ENCODE data around the gene SPZ1. TPM values are rescaled to one million over a fixed set of nuclear protein-coding genes. Genes with fewer than 3 reads are reported as not detected.

Gene SPZ1
- total and polyA plus RNA-seq, 10 of the 15 experiments (the other 5 are each of a cell fraction or from before 2014, with no cell fraction given): not detected

- Histone ChIP-seq H4K20me1 (ENCODE audit: control insufficient read depth, insufficient read depth) (no peaks in the 10 kb centered on the region), H3K79me2 (ENCODE audit: control insufficient read depth, insufficient read depth, low read length) (no peaks in the 10 kb centered on the region), H3K9me3 (replicated peaks; ENCODE audit: control insufficient read depth, insufficient read depth, low read length) (no peaks in the 10 kb centered on the region), H3K4me2 (ENCODE audit: control insufficient read depth, insufficient read depth) (no peak overlapping the region), H2AFZ (ENCODE audit: control insufficient read depth, low read depth, low read length) (no peak overlapping the region), H3K4me3 (no peak overlapping the region), H3K27ac (ENCODE audit: control insufficient read depth, insufficient read depth) (no peak overlapping the region), H3K9ac (ENCODE audit: control insufficient read depth, insufficient read depth, low read length) (no peak overlapping the region), H3K36me3 (ENCODE audit: control insufficient read depth in 2 of 2, insufficient read depth in 2 of 2, low read length in 1 of 2) (no peaks in the 10 kb centered on the region), H3K4me1 (ENCODE audit: control insufficient read depth, insufficient read depth, low read length) (no peaks in the 10 kb centered on the region), H3K27me3 (replicated peaks in 1 of 2; ENCODE audit: control insufficient read depth in 2 of 2, insufficient read depth in 2 of 2, low read length in 1 of 2) (no peaks in the 10 kb centered on the region)
- in situ Hi-C loops (cut with MboI): loop anchor here (10.0 kb wide), 1 partner anchor 329 kb away; no protein-coding TSS in a partner anchor
- ChIA-PET SMC1A (ENCODE audit: uncharacterized antibody, unreplicated experiment) (interaction anchor here (0.6 to 1.5 kb wide), 3 partner anchors 310 to 326 kb away, joined by 3 read pairs; no protein-coding TSS in a partner anchor), POLR2A (no interaction called here), RAD21 (ENCODE audit: unreplicated experiment) (interaction anchor here (0.9 to 1.4 kb wide), 3 partner anchors 254 to 326 kb away, joined by 3 to 4 read pairs (median 3); no protein-coding TSS in a partner anchor), CTCF (interaction anchor here (0.6 to 1.7 kb wide), 11 partner anchors 37 to 822 kb away, joined by 3 to 9 read pairs (median 3); no protein-coding TSS in a partner anchor)
- intact Hi-C loops (cut with micrococcal nuclease; ENCODE audit: unreplicated experiment): loop anchor here (2.0 to 10.0 kb wide), 2 partner anchors 329 to 849 kb away; no protein-coding TSS in a partner anchor
- WGBS (ENCODE audit: insufficient coverage, insufficient replicate concordance, low lambda C conversion rate, missing lambda C conversion rate): 0% methylated on average over 2 of the region's 2 CpGs
- no peak for DNase-seq (ENCODE audit: low read depth, low spot score)
- FAIRE-seq: peak; percentile 86
- ATAC-seq: peak; percentile 81
- BruUV-seq (replicated peaks): no TSS peak
- TF ChIP-seq BMI1 (IDR thresholded peaks at IDR 0.05; ENCODE audit: borderline replicate concordance) (no peak), CBFB (IDR thresholded peaks at IDR 0.05; ENCODE audit: low read depth) (no peak), HDAC6 (IDR thresholded peaks at IDR 0.05; ENCODE audit: unreplicated experiment) (no peak), RELA (IDR thresholded peaks at IDR 0.05; ENCODE audit: borderline replicate concordance, partially characterized antibody) (no peak), CTCF (IDR thresholded peaks at IDR 0.05 in 2 of 3, conservative IDR thresholded peaks at IDR 0.05 in 1 of 3; ENCODE audit: control insufficient read depth in 2 of 3, extremely low read depth in 1 of 3, insufficient read depth in 1 of 3, low read depth in 3 of 3, low read length in 3 of 3) (peak; percentile 49 to 59 (median 58); a peak in 5 of 6 replicates), SMAD1 (IDR thresholded peaks at IDR 0.05; ENCODE audit: low read depth, partially characterized antibody) (no peak), RUNX3 (IDR thresholded peaks at IDR 0.05; ENCODE audit: low read length) (no peak), USF2 (IDR thresholded peaks at IDR 0.05; ENCODE audit: borderline replicate concordance, low read depth, low read length) (no peak), CHD2 (IDR thresholded peaks at IDR 0.05; ENCODE audit: borderline replicate concordance, low read depth, low read length) (no peak), SMC3 (IDR thresholded peaks at IDR 0.05; ENCODE audit: borderline replicate concordance, low read length) (peak; percentile 70; the same call in 1 of the 2 replicates), NFXL1 (IDR thresholded peaks at IDR 0.05; ENCODE audit: borderline replicate concordance) (no peak), RAD21 (IDR thresholded peaks at IDR 0.05; ENCODE audit: insufficient read depth, low read depth, low read length) (peak; percentile 59), CEBPB (IDR thresholded peaks at IDR 0.05; ENCODE audit: borderline replicate concordance in 1 of 2, low read depth in 2 of 2, low read length in 2 of 2) (no peak), CHD1 (IDR thresholded peaks at IDR 0.05; ENCODE audit: low read depth, low read length) (no peak), TBL1XR1 (IDR thresholded peaks at IDR 0.05; ENCODE audit: low read depth, low read length) (no peak)
- TF ChIP-seq, protein P1, sequence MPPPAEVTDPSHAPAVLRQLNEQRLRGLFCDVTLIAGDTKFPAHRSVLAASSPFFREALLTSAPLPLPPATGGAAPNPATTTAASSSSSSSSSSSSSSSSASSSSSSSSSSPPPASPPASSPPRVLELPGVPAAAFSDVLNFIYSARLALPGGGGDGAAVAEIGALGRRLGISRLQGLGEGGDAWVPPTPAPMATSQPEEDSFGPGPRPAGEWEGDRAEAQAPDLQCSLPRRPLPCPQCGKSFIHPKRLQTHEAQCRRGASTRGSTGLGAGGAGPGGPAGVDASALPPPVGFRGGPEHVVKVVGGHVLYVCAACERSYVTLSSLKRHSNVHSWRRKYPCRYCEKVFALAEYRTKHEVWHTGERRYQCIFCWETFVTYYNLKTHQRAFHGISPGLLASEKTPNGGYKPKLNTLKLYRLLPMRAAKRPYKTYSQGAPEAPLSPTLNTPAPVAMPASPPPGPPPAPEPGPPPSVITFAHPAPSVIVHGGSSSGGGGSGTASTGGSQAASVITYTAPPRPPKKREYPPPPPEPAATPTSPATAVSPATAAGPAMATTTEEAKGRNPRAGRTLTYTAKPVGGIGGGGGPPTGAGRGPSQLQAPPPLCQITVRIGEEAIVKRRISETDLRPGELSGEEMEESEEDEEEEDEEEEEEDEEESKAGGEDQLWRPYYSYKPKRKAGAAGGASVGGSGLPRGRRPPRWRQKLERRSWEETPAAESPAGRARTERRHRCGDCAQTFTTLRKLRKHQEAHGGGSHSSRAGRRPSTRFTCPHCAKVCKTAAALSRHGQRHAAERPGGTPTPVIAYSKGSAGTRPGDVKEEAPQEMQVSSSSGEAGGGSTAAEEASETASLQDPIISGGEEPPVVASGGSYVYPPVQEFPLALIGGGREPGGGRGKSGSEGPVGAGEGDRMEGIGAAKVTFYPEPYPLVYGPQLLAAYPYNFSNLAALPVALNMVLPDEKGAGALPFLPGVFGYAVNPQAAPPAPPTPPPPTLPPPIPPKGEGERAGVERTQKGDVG (CRISPR knock-in tag; IDR thresholded peaks at IDR 0.05): no peak
- TF ChIP-seq, protein P2, sequence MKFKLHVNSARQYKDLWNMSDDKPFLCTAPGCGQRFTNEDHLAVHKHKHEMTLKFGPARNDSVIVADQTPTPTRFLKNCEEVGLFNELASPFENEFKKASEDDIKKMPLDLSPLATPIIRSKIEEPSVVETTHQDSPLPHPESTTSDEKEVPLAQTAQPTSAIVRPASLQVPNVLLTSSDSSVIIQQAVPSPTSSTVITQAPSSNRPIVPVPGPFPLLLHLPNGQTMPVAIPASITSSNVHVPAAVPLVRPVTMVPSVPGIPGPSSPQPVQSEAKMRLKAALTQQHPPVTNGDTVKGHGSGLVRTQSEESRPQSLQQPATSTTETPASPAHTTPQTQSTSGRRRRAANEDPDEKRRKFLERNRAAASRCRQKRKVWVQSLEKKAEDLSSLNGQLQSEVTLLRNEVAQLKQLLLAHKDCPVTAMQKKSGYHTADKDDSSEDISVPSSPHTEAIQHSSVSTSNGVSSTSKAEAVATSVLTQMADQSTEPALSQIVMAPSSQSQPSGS (IDR thresholded peaks at IDR 0.05; ENCODE audit: low read length): no peak
These were observed 26.3 kb downstream of the SPZ1 start for GRCh38 chr5:80346055-80346454.

Data from GM12878 (cell line).